SK-N-SH treated with all-trans-retinoic acid at 6 μM for 48 hours (cell line): Measurements from ENCODE around the gene STOM.

Experiments used
- CREB5 ChIP-seq: fragments of 250-450 bp; sonication (Bioruptor Pico); IDR thresholded peaks from 2 replicates; pipeline ENCODE4 v1.5.1; 2020; ENCODE audit warnings: low read depth, mild to moderate bottlenecking, moderate library complexity
- CSRNP3 ChIP-seq: fragments of 250-450 bp; sonication (Bioruptor Pico); IDR thresholded peaks from 2 replicates; pipeline ENCODE4 v1.5.1; 2021; ENCODE audit warnings: mild to moderate bottlenecking, moderate library complexity
- ESRRG ChIP-seq: fragments of 250-450 bp; sonication (Bioruptor Pico); IDR thresholded peaks from 2 replicates; pipeline ENCODE4 v1.6.1; 2021; ENCODE audit warnings: mild to moderate bottlenecking
- GLIS3 ChIP-seq: fragments of 250-450 bp; sonication (Bioruptor Pico); IDR thresholded peaks from 2 replicates; pipeline ENCODE4 v1.5.0; 2020; ENCODE audit warnings: mild to moderate bottlenecking, moderate library complexity
- PATZ1 ChIP-seq: fragments of 250-450 bp; sonication (Bioruptor Pico); IDR thresholded peaks from 2 replicates; pipeline ENCODE4 v1.8.0; 2020; ENCODE audit warnings: mild to moderate bottlenecking, moderate library complexity, borderline replicate concordance
- RARB ChIP-seq: fragments of 250-450 bp; sonication (Bioruptor Pico); IDR thresholded peaks from 2 replicates; pipeline ENCODE4 v1.8.0; 2021; ENCODE audit warnings: mild to moderate bottlenecking, moderate library complexity
- SNAI2 ChIP-seq: fragments of 250-450 bp; sonication (Bioruptor Pico); IDR thresholded peaks from 2 replicates; pipeline ENCODE4 v1.5.0; 2020; ENCODE audit warnings: mild to moderate bottlenecking, moderate library complexity
- TCF4 ChIP-seq: fragments of 250-450 bp; sonication (Bioruptor Pico); IDR thresholded peaks from 2 replicates; pipeline ENCODE4 v1.8.0; 2021; ENCODE audit warnings: mild to moderate bottlenecking, moderate library complexity, borderline replicate concordance
- ZFP30 ChIP-seq: fragments of 450-650 bp; formaldehyde crosslinking; IDR thresholded peaks from 2 replicates; pipeline ENCODE4 v1.5.0; 2022; ENCODE audit warnings: mild to moderate bottlenecking, moderate library complexity
- ZNF565 ChIP-seq: fragments of 450-650 bp; formaldehyde crosslinking; conservative IDR thresholded peaks from 2 replicates; pipeline ENCODE4 v1.5.0; 2020; ENCODE audit warnings: low read depth, mild to moderate bottlenecking, moderate library complexity
- ZNF70 ChIP-seq: fragments of 450-650 bp; formaldehyde crosslinking; IDR thresholded peaks from 2 replicates; pipeline ENCODE4 v1.5.0; 2020; ENCODE audit warnings: mild to moderate bottlenecking, moderate library complexity
- ZNF8 ChIP-seq: fragments of 450-650 bp; formaldehyde crosslinking; IDR thresholded peaks from 2 replicates; pipeline ENCODE4 v1.5.0; 2020; ENCODE audit warnings: mild to moderate bottlenecking, moderate library complexity

GRCh38 chr9:121386442-121387175, 16.6 kb upstream of the STOM start:
- no peak for TF ChIP-seq RARB (CRISPR knock-in tag)
- no peak for TF ChIP-seq CSRNP3
- no peak for TF ChIP-seq CREB5 (CRISPR knock-in tag)
- no peak for TF ChIP-seq ZNF565 (CRISPR knock-in tag)
- TF ChIP-seq PATZ1, result no peak
- no peak for TF ChIP-seq ZNF8 (CRISPR knock-in tag)
- no peak for TF ChIP-seq ZFP30 (CRISPR knock-in tag)
- no peak for TF ChIP-seq GLIS3 (CRISPR knock-in tag)
- no peak for TF ChIP-seq TCF4 (CRISPR knock-in tag)
- TF ChIP-seq ZNF70, result no peak
- TF ChIP-seq SNAI2, result no peak
- TF ChIP-seq ESRRG (CRISPR knock-in tag), result no peak
